ENCODE results near the gene DYDC1.

The DYDC1 gene

DNA sequence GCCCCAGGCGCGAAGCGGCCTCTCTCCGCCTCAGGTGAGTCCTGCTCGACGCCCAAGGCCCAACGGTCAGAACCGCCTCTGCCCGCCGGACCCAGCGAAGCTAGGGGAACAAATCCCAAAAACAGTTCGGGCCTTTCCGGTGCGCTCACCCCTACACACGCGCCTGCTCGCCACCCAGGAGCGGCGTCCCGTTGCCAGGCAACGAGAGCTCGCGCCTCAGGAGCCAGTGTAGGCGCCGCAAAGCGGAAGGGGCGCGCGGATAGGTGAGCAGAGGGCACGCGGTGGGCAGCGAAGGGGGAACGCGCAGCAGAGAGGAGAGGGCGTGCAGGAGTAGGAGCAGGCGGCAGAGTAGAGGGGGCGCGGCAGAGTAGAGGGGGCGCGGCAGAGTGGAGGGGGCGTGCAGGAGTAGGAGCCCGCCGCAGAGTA lies at the start of gene DYDC1, which contains the start of gene DYDC2:
Gene DYDC1 (minus strand): TSS at position 193 of the 426 bp plus-strand sequence. CDS start 4,154 bp downstream, outside the sequence.
Gene DYDC2 (plus strand): TSS at position 219 of the 426 bp plus-strand sequence. CDS start 5,663 bp downstream, outside the sequence.
- H3K27ac Mint-ChIP-seq = no peak within 1 kb of the TSS
- no peaks in the 10 kb centered on the region for H3K9me3 Mint-ChIP-seq
- peak within 1 kb of the TSS; percentile 81 for H3K4me3 Mint-ChIP-seq
- H3K27me3 Mint-ChIP-seq = peaks cover 48% of the 10 kb centered on the region
- peak; percentile 70 for ATAC-seq
- no peaks in the 10 kb centered on the region for H3K36me3 Mint-ChIP-seq
- peaks cover 12% of the 10 kb centered on the region for H3K4me1 Mint-ChIP-seq

DNA sequence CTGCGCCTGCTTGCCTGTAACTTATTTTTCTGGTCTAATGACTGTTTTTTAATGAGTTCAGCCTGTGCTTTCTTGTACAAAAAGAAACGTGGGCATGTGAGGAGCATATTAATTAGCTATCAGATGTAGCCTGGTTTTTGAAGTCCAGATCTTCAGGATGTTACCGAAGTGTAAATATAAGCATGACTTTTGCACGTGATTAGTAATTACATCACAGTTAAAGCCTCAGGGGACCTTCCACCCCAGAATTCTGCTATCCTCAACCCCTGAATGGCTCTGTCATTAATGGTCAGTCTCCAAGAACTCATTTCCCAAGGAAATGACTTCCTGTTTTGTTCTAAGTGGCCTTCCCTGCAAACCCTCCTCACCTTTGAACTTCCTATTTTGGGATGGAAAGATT lies 49.6 kb upstream of the DYDC1 start:
- ATAC-seq = no peak
- Mint-ChIP-seq H3K27me3 (no peaks in the 10 kb centered on the region), H3K9me3 (no peaks in the 10 kb centered on the region), H3K27ac (no peak overlapping the region), H3K4me3 (no peak overlapping the region), H3K4me1 (peaks cover 21% of the 10 kb centered on the region), H3K36me3 (no peaks in the 10 kb centered on the region)

- Mint-ChIP-seq H3K9me3 (no peaks in the 10 kb centered on the region), H3K27ac (no peak overlapping the region), H3K4me3 (no peak overlapping the region), H3K36me3 (no peaks in the 10 kb centered on the region), H3K4me1 (peaks cover 16% of the 10 kb centered on the region), H3K27me3 (no peaks in the 10 kb centered on the region)
- ATAC-seq = no peak
These were observed 49.1 kb upstream of the DYDC1 start for GRCh38 chr10:80405626-80406025.

GRCh38 chr10:80405035-80405434 lies 48.5 kb upstream of the DYDC1 start:
- H3K36me3 Mint-ChIP-seq = no peaks in the 10 kb centered on the region
- no peaks in the 10 kb centered on the region for H3K27me3 Mint-ChIP-seq
- no peaks in the 10 kb centered on the region for H3K9me3 Mint-ChIP-seq
- H3K27ac Mint-ChIP-seq = no peak overlapping the region
- no peak overlapping the region for H3K4me3 Mint-ChIP-seq
- H3K4me1 Mint-ChIP-seq = peaks cover 14% of the 10 kb centered on the region
- no peak for ATAC-seq

GRCh38 chr10:80400136-80400804 lies 43.7 kb upstream of the DYDC1 start:
- Mint-ChIP-seq H3K27ac (no peak overlapping the region), H3K36me3 (no peaks in the 10 kb centered on the region), H3K4me1 (no peaks in the 10 kb centered on the region), H3K4me3 (no peak overlapping the region), H3K27me3 (peaks cover under 1% of the 10 kb centered on the region), H3K9me3 (no peaks in the 10 kb centered on the region)
- ATAC-seq = peak; percentile 27

- Mint-ChIP-seq H3K4me3 (no peak overlapping the region), H3K9me3 (no peaks in the 10 kb centered on the region), H3K4me1 (no peaks in the 10 kb centered on the region), H3K27ac (no peak overlapping the region), H3K27me3 (peaks cover 9% of the 10 kb centered on the region), H3K36me3 (no peaks in the 10 kb centered on the region)
- ATAC-seq = no peak
These were observed 40.5 kb upstream of the DYDC1 start for GRCh38 chr10:80397014-80397413.

DNA sequence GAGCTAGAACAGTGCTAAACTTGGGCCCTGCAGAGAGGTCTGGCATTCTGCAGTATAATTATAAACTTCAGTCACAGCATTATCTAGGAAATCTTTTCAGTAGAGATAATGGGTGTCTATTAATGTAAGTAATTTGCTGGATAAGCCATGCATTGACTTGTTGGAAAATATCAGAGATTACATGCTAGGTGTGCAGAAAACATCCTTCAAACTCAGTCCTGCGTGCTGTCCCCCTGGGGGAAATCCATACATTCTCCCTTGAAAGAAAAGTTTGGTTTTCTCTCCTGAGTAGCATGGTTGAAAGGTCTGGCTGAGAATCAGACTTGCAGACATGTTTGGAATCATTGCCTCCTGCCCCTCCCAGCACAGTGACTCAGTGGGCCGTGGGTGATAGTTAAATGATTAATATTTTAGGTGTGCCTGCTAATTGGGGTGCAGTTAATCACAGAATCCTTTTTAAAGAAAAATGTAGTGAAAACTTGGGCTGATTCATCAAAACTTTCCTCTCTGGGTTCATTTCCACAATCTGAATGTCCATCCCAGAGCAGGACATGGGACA lies 37.9 kb upstream of the DYDC1 start:
- Mint-ChIP-seq H3K4me3 (no peak overlapping the region), H3K27ac (no peak overlapping the region), H3K27me3 (peaks cover 9% of the 10 kb centered on the region), H3K36me3 (no peaks in the 10 kb centered on the region), H3K4me1 (no peaks in the 10 kb centered on the region), H3K9me3 (no peaks in the 10 kb centered on the region)
- no peak for ATAC-seq

DNA sequence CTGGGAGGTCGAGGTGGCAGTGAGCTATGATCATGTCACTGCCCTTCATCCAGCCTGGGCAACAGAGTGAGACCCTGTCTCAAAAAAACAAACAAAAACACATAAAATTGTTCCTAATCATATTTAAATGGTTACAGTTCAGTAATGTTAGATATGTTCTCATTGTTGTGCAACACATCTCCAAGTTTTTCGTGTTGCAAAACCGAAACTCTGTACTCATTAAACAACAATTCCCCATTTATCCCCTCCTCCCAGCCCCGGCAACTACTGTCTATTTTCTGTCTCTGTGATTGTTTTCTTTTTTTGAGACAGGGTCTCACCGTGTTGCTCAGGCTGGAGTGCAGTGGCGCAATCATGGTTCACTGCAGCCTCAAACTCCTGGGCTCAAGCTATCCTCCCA lies 35.7 kb upstream of the DYDC1 start:
- Mint-ChIP-seq H3K36me3 (no peaks in the 10 kb centered on the region), H3K9me3 (no peaks in the 10 kb centered on the region), H3K27ac (no peak overlapping the region), H3K4me3 (no peak overlapping the region), H3K4me1 (no peaks in the 10 kb centered on the region), H3K27me3 (peaks cover 9% of the 10 kb centered on the region)
- no peak for ATAC-seq

GRCh38 chr10:80390740-80391139 lies 34.2 kb upstream of the DYDC1 start:
- no peak for ATAC-seq
- H3K36me3 Mint-ChIP-seq = no peaks in the 10 kb centered on the region

DNA sequence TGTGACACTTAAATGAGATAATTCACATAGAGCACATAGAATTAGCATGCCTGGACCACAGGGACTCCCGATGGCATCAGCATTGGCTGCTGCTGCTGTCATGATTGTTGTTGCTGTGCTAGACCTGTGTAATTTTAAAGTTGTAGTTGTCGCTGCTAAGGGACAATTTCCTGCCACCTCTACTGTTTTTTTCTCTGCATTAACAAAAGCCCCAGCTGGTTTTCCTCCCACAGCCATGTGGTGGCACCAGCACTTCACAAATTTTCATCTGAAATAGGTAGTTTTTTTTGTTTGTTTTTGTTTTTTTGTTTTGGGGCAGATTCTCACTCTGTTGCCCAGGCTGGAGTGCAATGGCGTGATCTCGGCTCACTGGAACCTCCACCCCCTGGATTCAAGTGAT lies 26.4 kb upstream of the DYDC1 start:
- Mint-ChIP-seq H3K27ac (peak overlapping the region; percentile 55), H3K27me3 (peaks cover 9% of the 10 kb centered on the region), H3K36me3 (no peaks in the 10 kb centered on the region), H3K4me3 (peak overlapping the region; percentile 48), H3K4me1 (peaks cover 7% of the 10 kb centered on the region), H3K9me3 (no peaks in the 10 kb centered on the region)
- ATAC-seq = no peak

More at GRCh38 chr10:80390740-80391139, 34.2 kb upstream of the DYDC1 start:
- Mint-ChIP-seq H3K4me1 (no peaks in the 10 kb centered on the region), H3K4me3 (no peak overlapping the region), H3K27me3 (peaks cover 9% of the 10 kb centered on the region), H3K9me3 (no peaks in the 10 kb centered on the region), H3K27ac (no peak overlapping the region)

GRCh38 chr10:80380185-80380584 lies 23.6 kb upstream of the DYDC1 start:
- no peak for ATAC-seq
- Mint-ChIP-seq H3K27me3 (peaks cover 9% of the 10 kb centered on the region), H3K4me3 (no peak overlapping the region), H3K27ac (no peak overlapping the region), H3K36me3 (no peaks in the 10 kb centered on the region), H3K9me3 (no peaks in the 10 kb centered on the region), H3K4me1 (peaks cover 7% of the 10 kb centered on the region)

- H3K4me1 Mint-ChIP-seq = peaks cover 7% of the 10 kb centered on the region
- no peaks in the 10 kb centered on the region for H3K36me3 Mint-ChIP-seq
- ATAC-seq = no peak
- peaks cover 9% of the 10 kb centered on the region for H3K27me3 Mint-ChIP-seq
- H3K9me3 Mint-ChIP-seq = no peaks in the 10 kb centered on the region
- H3K27ac Mint-ChIP-seq = no peak overlapping the region
- no peak overlapping the region for H3K4me3 Mint-ChIP-seq
These were observed 23.1 kb upstream of the DYDC1 start for GRCh38 chr10:80379701-80380100.

GRCh38 chr10:80373502-80373901 lies 16.9 kb upstream of the DYDC1 start:
- ATAC-seq = no peak
- no peaks in the 10 kb centered on the region for H3K9me3 Mint-ChIP-seq

DNA sequence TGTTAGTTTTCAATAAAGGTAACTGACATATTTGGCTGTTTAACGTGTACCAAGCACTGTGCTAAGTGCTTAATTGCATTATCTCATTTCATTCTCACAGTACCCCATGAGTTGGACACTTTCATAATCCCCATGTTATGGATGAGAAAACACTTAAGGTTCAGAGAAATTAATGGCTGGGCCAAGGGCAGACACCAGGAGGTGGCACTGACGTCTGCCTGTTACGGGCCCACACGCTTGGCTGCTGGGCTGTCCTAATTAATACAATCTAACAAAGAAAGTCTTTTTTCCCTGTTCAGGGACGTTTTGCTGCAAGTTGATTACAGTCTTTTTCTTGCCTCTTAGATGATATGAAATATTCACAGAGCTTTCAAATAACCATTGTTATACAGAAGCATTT lies 16.1 kb upstream of the DYDC1 start:
- Mint-ChIP-seq H3K36me3 (peaks cover 5% of the 10 kb centered on the region), H3K9me3 (peaks cover 3% of the 10 kb centered on the region), H3K4me1 (no peaks in the 10 kb centered on the region), H3K4me3 (no peak overlapping the region), H3K27me3 (peaks cover 24% of the 10 kb centered on the region), H3K27ac (no peak overlapping the region)
- ATAC-seq = no peak

More at GRCh38 chr10:80373502-80373901, 16.9 kb upstream of the DYDC1 start:
- H3K36me3 Mint-ChIP-seq = no peaks in the 10 kb centered on the region
- peaks cover 17% of the 10 kb centered on the region for H3K27me3 Mint-ChIP-seq
- H3K4me1 Mint-ChIP-seq = no peaks in the 10 kb centered on the region
- no peak overlapping the region for H3K4me3 Mint-ChIP-seq
- no peak overlapping the region for H3K27ac Mint-ChIP-seq

- H3K27ac Mint-ChIP-seq = no peak overlapping the region
- H3K27me3 Mint-ChIP-seq = peaks cover 36% of the 10 kb centered on the region
- H3K4me3 Mint-ChIP-seq = no peak overlapping the region
- H3K9me3 Mint-ChIP-seq = peaks cover 11% of the 10 kb centered on the region
- H3K4me1 Mint-ChIP-seq = no peaks in the 10 kb centered on the region
- no peak for ATAC-seq
- H3K36me3 Mint-ChIP-seq = peaks cover 11% of the 10 kb centered on the region
These were observed 14.9 kb upstream of the DYDC1 start for GRCh38 chr10:80371467-80371866.

DNA sequence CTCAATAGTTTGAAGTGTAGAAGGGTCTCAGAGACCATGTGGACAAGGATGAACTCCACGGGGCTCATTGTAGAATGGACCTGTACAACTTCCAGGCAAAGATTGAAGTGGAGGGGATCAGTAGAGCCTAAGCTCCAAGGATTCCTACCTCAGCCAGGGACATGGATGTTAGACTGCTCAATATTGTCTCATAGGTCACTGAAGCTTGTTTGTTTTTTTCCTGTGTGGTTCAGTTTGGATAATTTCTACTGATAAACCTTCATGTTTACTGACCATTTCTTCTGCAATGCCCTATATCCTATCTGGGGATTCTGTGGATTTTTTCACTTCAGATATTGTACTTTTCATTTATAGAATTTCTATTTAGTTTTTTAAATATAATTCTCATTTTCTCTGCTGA lies 9.0 kb upstream of the DYDC1 start:
- Mint-ChIP-seq H3K27me3 (peaks cover 42% of the 10 kb centered on the region), H3K27ac (no peak overlapping the region), H3K4me3 (no peak overlapping the region), H3K36me3 (peaks cover 11% of the 10 kb centered on the region), H3K4me1 (no peaks in the 10 kb centered on the region), H3K9me3 (peaks cover 13% of the 10 kb centered on the region)
- no peak for ATAC-seq

All from stimulated activated memory B cell treated with anti-CD40 and anti-IgM and Interleukin-4, amounts not matched to agents 10 μg/mL and 1 μg/mL and 100 μg/mL, for 72 hours (primary cell).